ENCODE measurements around the gene CHRNE.

The CHRNE gene

DNA sequence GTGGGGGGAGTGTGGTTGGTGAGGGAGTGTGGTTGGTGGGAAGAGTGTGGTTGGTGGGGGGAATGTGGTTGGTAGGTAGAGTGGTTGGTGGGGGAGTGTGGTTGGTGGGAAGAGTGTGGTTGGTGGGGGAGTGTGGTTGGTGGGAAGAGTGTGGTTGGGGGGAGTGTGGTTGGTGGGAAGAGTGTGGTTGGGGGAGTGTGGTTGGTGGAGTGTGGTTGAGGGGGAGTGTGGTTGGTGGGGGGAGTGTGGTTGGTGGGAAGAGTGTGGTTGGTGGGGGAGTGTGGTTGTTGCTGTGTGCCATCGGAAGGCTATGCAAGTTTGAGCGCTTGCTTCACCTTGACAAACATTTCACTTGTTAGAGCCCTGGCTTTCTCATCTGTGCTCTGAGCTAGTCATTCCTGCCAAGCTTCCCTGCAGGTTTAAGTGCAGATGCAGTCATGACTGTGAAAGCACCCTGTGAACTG lies 49.7 kb downstream of the CHRNE start:
- H3K27ac ChIP-seq, result no peak overlapping the region
- no peak for TF ChIP-seq CTCF (IDR thresholded peaks at IDR 0.05)
- no peak overlapping the region for H3K4me3 ChIP-seq (ENCODE audit: low read depth in 1 of 2, low read length in 1 of 2)
- H3K9me3 ChIP-seq, result no peaks in the 10 kb centered on the region
- H3K36me3 ChIP-seq, result peaks cover 13% of the 10 kb centered on the region
- no peaks in the 10 kb centered on the region for H3K27me3 ChIP-seq
- peaks cover 7 to 9% of the 10 kb centered on the region in 2 experiments for H3K4me1 ChIP-seq (ENCODE audit: control insufficient read depth in 1 of 2, insufficient read depth in 1 of 2, low read depth in 1 of 2, low read length in 1 of 2)

DNA sequence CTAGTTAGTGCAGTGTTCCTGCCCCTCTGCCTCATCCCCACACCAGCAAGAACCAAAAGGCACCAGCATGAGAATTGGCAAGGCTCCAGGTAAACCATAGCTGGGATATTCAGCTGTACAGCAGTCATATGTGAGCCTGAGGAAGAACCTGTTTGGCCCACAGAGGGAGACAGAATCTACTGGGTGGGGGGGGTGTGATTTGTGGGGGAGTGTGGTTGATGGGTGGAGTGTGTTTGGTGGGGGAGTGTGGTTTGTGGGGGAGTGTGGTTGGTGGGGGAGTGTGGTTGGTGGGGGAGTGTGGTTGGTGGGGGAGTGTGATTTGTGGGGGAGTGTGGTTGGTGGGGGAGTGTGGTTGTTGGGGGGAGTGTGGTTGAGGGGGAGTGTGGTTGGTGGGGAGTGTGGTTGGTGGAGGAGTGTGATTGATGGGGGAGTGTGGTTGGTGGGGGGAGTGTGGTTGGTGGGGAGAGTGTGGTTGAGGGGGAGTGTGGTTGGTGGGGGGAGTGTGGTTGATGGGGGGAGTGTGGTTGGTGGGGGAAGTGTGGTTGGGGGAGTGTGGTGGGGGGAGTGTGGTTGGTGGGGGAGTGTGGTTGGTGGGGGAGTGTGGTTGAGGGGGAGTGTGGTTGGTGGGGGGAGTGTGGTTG lies 50.2 kb downstream of the CHRNE start:
- H3K36me3 ChIP-seq, result peaks cover 13% of the 10 kb centered on the region
- H3K27ac ChIP-seq, result no peak overlapping the region
- no peak overlapping the region for H3K4me3 ChIP-seq (ENCODE audit: low read depth in 1 of 2, low read length in 1 of 2)
- H3K4me1 ChIP-seq (ENCODE audit: control insufficient read depth in 1 of 2, insufficient read depth in 1 of 2, low read depth in 1 of 2, low read length in 1 of 2), result peaks cover 2 to 6% of the 10 kb centered on the region in 2 experiments
- no peak for TF ChIP-seq CTCF (IDR thresholded peaks at IDR 0.05)
- no peaks in the 10 kb centered on the region for H3K9me3 ChIP-seq
- no peaks in the 10 kb centered on the region for H3K27me3 ChIP-seq

DNA sequence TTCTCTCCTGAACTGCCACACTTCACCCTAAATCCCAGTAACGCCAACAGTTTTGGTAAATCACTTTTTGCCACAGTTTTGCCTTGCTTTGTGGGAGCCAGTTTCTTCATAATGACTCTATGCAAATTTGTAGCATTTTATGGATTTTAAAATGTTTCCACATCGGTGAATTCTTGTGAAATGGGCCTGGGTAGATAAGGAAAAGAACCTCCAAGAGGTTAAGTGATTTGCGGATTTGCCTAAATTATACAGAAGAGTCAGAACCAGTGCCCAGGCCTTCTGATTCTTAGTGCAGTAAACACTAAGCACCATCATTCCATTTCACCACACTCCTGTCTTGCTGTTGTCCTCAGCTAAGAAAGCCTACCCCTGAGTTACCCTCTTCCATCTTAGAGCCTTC lies 51.8 kb downstream of the CHRNE start:
- no peaks in the 10 kb centered on the region for H3K27me3 ChIP-seq
- H3K9me3 ChIP-seq, result no peaks in the 10 kb centered on the region
- H3K4me1 ChIP-seq (ENCODE audit: control insufficient read depth in 1 of 2, insufficient read depth in 1 of 2, low read depth in 1 of 2, low read length in 1 of 2), result peaks cover 0 to 9% of the 10 kb centered on the region in 2 experiments
- no peak overlapping the region for H3K27ac ChIP-seq
- no peak overlapping the region for H3K4me3 ChIP-seq (ENCODE audit: low read depth in 1 of 2, low read length in 1 of 2)
- peaks cover 7% of the 10 kb centered on the region for H3K36me3 ChIP-seq
- TF ChIP-seq CTCF (IDR thresholded peaks at IDR 0.05), result no peak

DNA sequence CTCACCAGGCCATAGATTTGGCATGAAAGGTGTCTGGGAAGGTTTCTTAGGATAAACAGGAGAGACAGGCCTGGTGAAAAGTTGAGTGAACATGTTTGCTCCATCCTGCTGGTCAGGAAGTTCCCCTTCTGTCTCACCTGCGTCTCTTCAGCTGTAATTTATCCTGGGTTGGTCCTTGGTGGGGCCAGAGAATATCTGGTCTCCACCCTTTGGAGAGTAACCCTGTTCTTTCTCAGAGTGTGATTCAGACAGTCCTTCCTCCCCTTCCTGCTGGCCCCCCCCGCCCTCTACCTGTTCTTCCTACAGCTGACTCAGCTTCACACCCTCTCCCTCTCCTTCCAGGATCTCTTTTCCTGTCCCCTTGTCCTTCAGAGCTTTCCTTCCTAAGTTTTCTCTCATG lies 52.7 kb downstream of the CHRNE start:
- peaks cover 5 to 16% of the 10 kb centered on the region in 2 experiments for H3K4me1 ChIP-seq (ENCODE audit: control insufficient read depth in 1 of 2, insufficient read depth in 1 of 2, low read depth in 1 of 2, low read length in 1 of 2)

GRCh38 chr17:4849011-4849536 lies 53.8 kb downstream of the CHRNE start:
- no peak overlapping the region for H3K4me3 ChIP-seq (ENCODE audit: low read depth in 1 of 2, low read length in 1 of 2)
- peaks cover under 1% of the 10 kb centered on the region for H3K36me3 ChIP-seq
- no peaks in the 10 kb centered on the region for H3K9me3 ChIP-seq
- TF ChIP-seq CTCF (IDR thresholded peaks at IDR 0.05), result no peak
- no peaks in the 10 kb centered on the region for H3K27me3 ChIP-seq
- no peak overlapping the region for H3K27ac ChIP-seq
- H3K4me1 ChIP-seq (ENCODE audit: control insufficient read depth in 1 of 2, insufficient read depth in 1 of 2, low read depth in 1 of 2, low read length in 1 of 2), result peaks cover 17 to 28% of the 10 kb centered on the region in 2 experiments

More for the DNA sequence above, 52.7 kb downstream of the CHRNE start:
- Histone ChIP-seq H3K9me3 (no peaks in the 10 kb centered on the region), H3K27ac (no peak overlapping the region), H3K27me3 (no peaks in the 10 kb centered on the region), H3K36me3 (peaks cover 7% of the 10 kb centered on the region), H3K4me3 (ENCODE audit: low read depth in 1 of 2, low read length in 1 of 2) (no peak overlapping the region)
- TF ChIP-seq CTCF (IDR thresholded peaks at IDR 0.05), result no peak
